ENCODE measurements around the gene EIPR1. TPM values are rescaled to one million over a fixed set of nuclear protein-coding genes. Genes with fewer than 3 reads are reported as not detected.

The EIPR1 gene
- total and polyA plus RNA-seq, 2 of the 13 experiments (the other 11 are each of a cell fraction or from before 2014, with no cell fraction given) = 70.0 to 96.3 TPM

DNA sequence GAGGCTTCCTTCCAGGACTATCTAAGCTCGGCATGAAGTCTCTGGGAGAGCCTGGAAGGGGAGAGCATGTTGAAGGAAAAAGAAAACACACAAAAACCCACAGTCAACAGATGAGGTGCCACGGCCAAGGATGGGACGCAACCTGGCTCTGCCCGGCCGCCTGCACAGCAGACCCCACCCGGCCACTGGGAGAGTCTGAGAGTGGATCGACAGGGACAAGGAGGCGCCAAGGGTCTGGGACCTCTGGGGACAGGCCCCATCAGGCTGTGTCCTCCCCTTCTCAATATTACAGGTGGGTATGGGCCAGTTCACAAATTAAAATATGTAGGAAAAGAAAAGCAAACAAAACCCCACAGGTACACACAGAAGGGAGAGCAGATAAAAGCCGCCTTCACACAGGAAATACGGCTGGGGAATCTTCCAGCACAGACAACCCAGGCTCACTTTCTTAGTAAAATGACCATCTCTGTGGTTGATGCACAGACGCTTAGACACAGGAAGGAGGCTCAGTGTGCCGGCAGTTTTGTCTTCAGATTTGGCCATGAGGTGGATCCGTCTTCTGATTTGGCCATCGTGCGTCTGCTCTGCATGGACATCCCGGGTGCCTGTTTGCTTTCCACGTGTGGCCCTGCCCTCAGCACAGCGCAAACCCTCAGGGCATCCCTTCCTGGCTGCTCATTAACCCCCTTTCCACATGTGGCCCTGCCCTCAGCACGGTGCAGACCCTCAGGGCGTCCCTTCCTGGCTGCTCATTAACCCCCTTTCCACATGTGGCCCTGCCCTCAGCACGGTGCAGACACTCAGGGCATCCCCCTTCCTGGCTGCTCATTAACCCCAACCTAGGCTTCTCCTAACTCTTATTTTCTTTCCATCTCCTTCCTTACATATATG, 138.4 kb downstream of the EIPR1 start:
- ATAC-seq (no peak), FAIRE-seq (no peak), DNase-seq (ENCODE audit: low spot score) (no peak)
- H3K79me2 ChIP-seq (ENCODE audit: insufficient read depth, low read length) = no peaks in the 10 kb centered on the region
- H3K4me3 ChIP-seq (replicated peaks in 1 of 3; ENCODE audit: insufficient read depth in 1 of 3, low read depth in 2 of 3, low read length in 3 of 3) = no peak overlapping the region
- in situ Hi-C loops (cut with HindIII; ENCODE audit: extremely low pct_ligation_motif_present, low pct_unique_long_range_greater_than_20kb) = no loop called here
- no peak overlapping the region for H2AFZ ChIP-seq (ENCODE audit: low read length)
- CTCF ChIA-PET (ENCODE audit: low intra/inter-chr PET ratio, low total read pairs) = no interaction called here
- no peaks in the 10 kb centered on the region for H3K9me3 ChIP-seq (ENCODE audit: low read length)
- 0 out of 2 replicates have a peak, but pooled peaks cover 1% of the 10 kb centered on the region for H3K4me1 ChIP-seq (ENCODE audit: insufficient read depth, low read length)
- BruUV-seq (replicated peaks) = no TSS peak
- 82% methylated on average over 20 of the region's 21 CpGs for WGBS (ENCODE audit: low lambda C conversion rate)
- no peaks in the 10 kb centered on the region for H4K20me1 ChIP-seq (ENCODE audit: insufficient read depth, low read length)
- intact Hi-C loops (cut with micrococcal nuclease; ENCODE audit: unreplicated experiment) = no loop called here
- H3K4me2 ChIP-seq (ENCODE audit: low read depth, low read length) = no peak overlapping the region
- no peaks in the 10 kb centered on the region for H3K27me3 ChIP-seq (ENCODE audit: control insufficient read depth in 1 of 2, insufficient read depth in 2 of 2, low read length in 2 of 2)
- H3K27ac ChIP-seq (ENCODE audit: extremely low read length, insufficient read depth, low read length) = no peak overlapping the region
- H3K36me3 ChIP-seq (replicated peaks in 1 of 2; ENCODE audit: control insufficient read depth in 1 of 2, insufficient read depth in 2 of 2, low read length in 2 of 2) = peaks cover 0 to 4% of the 10 kb centered on the region in 2 experiments; a peak in 3 of 5 replicates
- POLR2A ChIA-PET = no interaction called here
- no peak for TF ChIP-seq SPEN (CRISPR knock-in tag; IDR thresholded peaks at IDR 0.05; ENCODE audit: low read depth)
- TF ChIP-seq ZBTB21 (CRISPR knock-in tag; IDR thresholded peaks at IDR 0.05) = no peak
- TF ChIP-seq, protein P1, sequence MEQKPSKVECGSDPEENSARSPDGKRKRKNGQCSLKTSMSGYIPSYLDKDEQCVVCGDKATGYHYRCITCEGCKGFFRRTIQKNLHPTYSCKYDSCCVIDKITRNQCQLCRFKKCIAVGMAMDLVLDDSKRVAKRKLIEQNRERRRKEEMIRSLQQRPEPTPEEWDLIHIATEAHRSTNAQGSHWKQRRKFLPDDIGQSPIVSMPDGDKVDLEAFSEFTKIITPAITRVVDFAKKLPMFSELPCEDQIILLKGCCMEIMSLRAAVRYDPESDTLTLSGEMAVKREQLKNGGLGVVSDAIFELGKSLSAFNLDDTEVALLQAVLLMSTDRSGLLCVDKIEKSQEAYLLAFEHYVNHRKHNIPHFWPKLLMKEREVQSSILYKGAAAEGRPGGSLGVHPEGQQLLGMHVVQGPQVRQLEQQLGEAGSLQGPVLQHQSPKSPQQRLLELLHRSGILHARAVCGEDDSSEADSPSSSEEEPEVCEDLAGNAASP (CRISPR knock-in tag; IDR thresholded peaks at IDR 0.05; ENCODE audit: borderline replicate concordance) = no peak
- TF ChIP-seq MLXIP (CRISPR knock-in tag; IDR thresholded peaks at IDR 0.05; ENCODE audit: borderline replicate concordance) = no peak
- TF ChIP-seq ZNF781 (CRISPR knock-in tag; IDR thresholded peaks at IDR 0.05; ENCODE audit: borderline replicate concordance, not compliant biosample characterization) = no peak
- TF ChIP-seq PRPF4 (IDR thresholded peaks at IDR 0.05; ENCODE audit: low read depth, low read length, poor library complexity, severe bottlenecking) = no peak
- no peak for TF ChIP-seq FOSL1 (CRISPR knock-in tag; IDR thresholded peaks at IDR 0.05; ENCODE audit: borderline replicate concordance)
- TF ChIP-seq, protein P2, sequence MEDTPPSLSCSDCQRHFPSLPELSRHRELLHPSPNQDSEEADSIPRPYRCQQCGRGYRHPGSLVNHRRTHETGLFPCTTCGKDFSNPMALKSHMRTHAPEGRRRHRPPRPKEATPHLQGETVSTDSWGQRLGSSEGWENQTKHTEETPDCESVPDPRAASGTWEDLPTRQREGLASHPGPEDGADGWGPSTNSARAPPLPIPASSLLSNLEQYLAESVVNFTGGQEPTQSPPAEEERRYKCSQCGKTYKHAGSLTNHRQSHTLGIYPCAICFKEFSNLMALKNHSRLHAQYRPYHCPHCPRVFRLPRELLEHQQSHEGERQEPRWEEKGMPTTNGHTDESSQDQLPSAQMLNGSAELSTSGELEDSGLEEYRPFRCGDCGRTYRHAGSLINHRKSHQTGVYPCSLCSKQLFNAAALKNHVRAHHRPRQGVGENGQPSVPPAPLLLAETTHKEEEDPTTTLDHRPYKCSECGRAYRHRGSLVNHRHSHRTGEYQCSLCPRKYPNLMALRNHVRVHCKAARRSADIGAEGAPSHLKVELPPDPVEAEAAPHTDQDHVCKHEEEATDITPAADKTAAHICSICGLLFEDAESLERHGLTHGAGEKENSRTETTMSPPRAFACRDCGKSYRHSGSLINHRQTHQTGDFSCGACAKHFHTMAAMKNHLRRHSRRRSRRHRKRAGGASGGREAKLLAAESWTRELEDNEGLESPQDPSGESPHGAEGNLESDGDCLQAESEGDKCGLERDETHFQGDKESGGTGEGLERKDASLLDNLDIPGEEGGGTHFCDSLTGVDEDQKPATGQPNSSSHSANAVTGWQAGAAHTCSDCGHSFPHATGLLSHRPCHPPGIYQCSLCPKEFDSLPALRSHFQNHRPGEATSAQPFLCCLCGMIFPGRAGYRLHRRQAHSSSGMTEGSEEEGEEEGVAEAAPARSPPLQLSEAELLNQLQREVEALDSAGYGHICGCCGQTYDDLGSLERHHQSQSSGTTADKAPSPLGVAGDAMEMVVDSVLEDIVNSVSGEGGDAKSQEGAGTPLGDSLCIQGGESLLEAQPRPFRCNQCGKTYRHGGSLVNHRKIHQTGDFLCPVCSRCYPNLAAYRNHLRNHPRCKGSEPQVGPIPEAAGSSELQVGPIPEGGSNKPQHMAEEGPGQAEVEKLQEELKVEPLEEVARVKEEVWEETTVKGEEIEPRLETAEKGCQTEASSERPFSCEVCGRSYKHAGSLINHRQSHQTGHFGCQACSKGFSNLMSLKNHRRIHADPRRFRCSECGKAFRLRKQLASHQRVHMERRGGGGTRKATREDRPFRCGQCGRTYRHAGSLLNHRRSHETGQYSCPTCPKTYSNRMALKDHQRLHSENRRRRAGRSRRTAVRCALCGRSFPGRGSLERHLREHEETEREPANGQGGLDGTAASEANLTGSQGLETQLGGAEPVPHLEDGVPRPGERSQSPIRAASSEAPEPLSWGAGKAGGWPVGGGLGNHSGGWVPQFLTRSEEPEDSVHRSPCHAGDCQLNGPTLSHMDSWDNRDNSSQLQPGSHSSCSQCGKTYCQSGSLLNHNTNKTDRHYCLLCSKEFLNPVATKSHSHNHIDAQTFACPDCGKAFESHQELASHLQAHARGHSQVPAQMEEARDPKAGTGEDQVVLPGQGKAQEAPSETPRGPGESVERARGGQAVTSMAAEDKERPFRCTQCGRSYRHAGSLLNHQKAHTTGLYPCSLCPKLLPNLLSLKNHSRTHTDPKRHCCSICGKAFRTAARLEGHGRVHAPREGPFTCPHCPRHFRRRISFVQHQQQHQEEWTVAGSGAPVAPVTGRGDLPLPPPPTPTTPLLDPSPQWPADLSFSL (CRISPR knock-in tag; IDR thresholded peaks at IDR 0.05) = no peak
- no peak for TF ChIP-seq ZNF234 (CRISPR knock-in tag; conservative IDR thresholded peaks at IDR 0.05)
- no peak for TF ChIP-seq NCOR1 (IDR thresholded peaks at IDR 0.05; ENCODE audit: borderline replicate concordance, low read length)
- TF ChIP-seq ZSCAN21 (CRISPR knock-in tag; IDR thresholded peaks at IDR 0.05; ENCODE audit: borderline replicate concordance) = no peak
- no peak overlapping the region for H3K9ac ChIP-seq (ENCODE audit: insufficient read depth, low read depth, low read length)

Data from HepG2 (cell line).